Keratinocyte (primary cell): ENCODE results near the gene TTLL6.

ENCODE experiments used
- EZH2 ChIP-seq: IDR thresholded peaks from one replicate; pipeline ENCODE4 v1.6.1; 2012; ENCODE audit warnings: inconsistent platforms, mild to moderate bottlenecking, low read length, moderate library complexity
- TF ChIP-seq, protein P1 (sequence below), 3 experiments: IDR thresholded peaks in 1 of 3; conservative IDR thresholded peaks in 1 of 3; optimal IDR thresholded peaks in 1 of 3; 2 replicates in 2 of 3; 3 replicates in 1 of 3; pipeline versions ENCODE3 to v1.5.1; 2011; ENCODE audit warnings: low read length in 3 of 3, mild to moderate bottlenecking in 3 of 3, moderate library complexity in 2 of 3, control low read depth in 1 of 3, inconsistent platforms in 1 of 3; ENCODE audit not compliant: insufficient read depth in 2 of 3; ENCODE audit errors: extremely low read depth in 1 of 3

DNA sequence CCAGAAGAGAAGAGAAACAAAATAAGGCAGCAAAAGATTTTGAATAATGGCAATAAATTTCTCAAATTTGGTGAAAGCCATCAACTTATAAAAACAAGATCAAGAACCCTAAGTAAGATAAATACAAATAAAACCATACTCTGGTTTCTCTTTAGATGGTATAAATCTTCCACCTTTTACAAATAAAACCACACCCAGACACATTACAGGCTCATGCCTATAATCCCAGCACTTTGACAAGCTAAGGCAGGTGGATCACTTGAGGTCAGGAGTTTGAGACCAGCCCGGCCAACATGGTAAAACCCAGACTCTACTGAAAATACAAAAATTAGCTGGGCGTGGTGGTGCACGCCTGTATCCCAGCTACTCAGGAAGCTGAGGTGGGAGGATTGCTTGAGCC is 43.8 kb downstream of the TTLL6 start:
- TF ChIP-seq, protein P1, sequence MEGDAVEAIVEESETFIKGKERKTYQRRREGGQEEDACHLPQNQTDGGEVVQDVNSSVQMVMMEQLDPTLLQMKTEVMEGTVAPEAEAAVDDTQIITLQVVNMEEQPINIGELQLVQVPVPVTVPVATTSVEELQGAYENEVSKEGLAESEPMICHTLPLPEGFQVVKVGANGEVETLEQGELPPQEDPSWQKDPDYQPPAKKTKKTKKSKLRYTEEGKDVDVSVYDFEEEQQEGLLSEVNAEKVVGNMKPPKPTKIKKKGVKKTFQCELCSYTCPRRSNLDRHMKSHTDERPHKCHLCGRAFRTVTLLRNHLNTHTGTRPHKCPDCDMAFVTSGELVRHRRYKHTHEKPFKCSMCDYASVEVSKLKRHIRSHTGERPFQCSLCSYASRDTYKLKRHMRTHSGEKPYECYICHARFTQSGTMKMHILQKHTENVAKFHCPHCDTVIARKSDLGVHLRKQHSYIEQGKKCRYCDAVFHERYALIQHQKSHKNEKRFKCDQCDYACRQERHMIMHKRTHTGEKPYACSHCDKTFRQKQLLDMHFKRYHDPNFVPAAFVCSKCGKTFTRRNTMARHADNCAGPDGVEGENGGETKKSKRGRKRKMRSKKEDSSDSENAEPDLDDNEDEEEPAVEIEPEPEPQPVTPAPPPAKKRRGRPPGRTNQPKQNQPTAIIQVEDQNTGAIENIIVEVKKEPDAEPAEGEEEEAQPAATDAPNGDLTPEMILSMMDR (optimal IDR thresholded peaks at IDR 0.05 in 1 of 3, IDR thresholded peaks at IDR 0.05 in 1 of 3, conservative IDR thresholded peaks at IDR 0.05 in 1 of 3; ENCODE audit: extremely low read depth in 1 of 3, insufficient read depth in 2 of 3, low read length in 3 of 3) = no peak
- no peak for TF ChIP-seq EZH2
